GM13977 (cell line): Measurements from ENCODE around the gene COL4A2.

Source experiments
- DNase-seq: peaks from one replicate; pipeline ENCODE4 v3.0.0; 2012; ENCODE audit warnings: low spot score
- in situ Hi-C: fragments of 300-500 bp; cut with MboI; formaldehyde crosslinking; loops from one replicate; pipeline ENCODE4 v1.12.0; 2022; ENCODE audit warnings: low sequenced_read_pairs, low pct_unique_long_range_greater_than_20kb, mixed read lengths, inconsistent platforms; ENCODE audit not compliant: unreplicated experiment
- TF ChIP-seq, protein P1 (sequence below): IDR thresholded peaks from 2 replicates; pipeline ENCODE4 v1.5.1; 2012; ENCODE audit warnings: mild to moderate bottlenecking, control low read depth; ENCODE audit not compliant: insufficient read depth; ENCODE audit errors: extremely low read depth, missing control alignments

The COL4A2 gene

DNA sequence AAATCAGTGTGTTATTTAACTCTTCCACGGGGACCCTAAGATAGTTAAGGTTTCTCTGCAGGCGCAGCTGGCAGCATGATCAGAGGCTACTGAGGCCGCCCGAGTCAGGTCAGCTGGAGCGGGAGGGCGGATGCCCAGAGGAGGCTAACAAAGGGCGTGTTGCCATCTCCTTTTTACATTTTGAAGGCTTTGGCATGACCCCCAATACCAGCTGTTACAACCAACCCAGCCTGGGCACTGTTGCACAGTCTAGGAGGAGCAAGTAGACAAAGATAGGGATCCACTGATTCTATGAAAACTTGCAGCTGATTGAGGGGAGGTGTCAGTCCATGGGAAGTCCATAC is 15.7 kb downstream of the COL4A2 start:
- TF ChIP-seq, protein P1, sequence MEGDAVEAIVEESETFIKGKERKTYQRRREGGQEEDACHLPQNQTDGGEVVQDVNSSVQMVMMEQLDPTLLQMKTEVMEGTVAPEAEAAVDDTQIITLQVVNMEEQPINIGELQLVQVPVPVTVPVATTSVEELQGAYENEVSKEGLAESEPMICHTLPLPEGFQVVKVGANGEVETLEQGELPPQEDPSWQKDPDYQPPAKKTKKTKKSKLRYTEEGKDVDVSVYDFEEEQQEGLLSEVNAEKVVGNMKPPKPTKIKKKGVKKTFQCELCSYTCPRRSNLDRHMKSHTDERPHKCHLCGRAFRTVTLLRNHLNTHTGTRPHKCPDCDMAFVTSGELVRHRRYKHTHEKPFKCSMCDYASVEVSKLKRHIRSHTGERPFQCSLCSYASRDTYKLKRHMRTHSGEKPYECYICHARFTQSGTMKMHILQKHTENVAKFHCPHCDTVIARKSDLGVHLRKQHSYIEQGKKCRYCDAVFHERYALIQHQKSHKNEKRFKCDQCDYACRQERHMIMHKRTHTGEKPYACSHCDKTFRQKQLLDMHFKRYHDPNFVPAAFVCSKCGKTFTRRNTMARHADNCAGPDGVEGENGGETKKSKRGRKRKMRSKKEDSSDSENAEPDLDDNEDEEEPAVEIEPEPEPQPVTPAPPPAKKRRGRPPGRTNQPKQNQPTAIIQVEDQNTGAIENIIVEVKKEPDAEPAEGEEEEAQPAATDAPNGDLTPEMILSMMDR, result no peak
- in situ Hi-C loops, result no loop called here
- no peak for DNase-seq

DNA sequence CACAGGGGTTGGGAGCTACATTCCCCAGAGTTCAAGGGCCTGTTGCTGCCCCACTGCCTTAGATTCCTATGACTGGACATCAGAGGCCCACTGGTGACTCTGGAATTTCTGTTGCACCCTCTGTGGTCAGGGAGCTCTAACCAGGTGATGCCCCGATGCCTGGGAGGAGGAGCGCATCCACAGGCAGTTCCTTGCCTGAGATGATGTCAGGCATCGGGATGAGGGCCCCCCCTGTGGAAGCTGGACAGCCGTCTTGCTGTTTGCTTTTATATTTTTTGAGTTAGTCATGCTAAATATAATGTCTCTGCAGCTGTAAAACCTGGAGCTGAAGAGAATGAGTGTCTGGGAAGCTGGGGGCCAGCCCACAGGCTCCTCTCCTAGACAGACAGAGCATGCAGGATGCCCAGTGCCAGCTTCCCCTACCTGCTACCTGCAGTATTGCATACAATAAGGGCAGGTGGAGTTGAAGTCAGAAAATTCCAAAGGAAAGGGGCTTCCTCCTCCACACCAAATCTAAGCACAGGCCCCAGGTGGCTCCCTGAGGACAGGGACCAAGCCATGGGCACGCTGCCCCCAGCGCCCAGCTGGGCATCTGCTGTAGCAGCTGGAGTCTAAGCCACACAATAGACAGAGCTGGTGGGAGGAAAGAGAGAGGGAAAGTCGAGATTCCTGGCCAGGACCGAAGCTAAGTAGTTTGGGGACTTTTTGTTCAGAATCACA is 16.2 kb downstream of the COL4A2 start:
- in situ Hi-C loops, result no loop called here
- DNase-seq, result no peak
- TF ChIP-seq, protein P1, result no peak

DNA sequence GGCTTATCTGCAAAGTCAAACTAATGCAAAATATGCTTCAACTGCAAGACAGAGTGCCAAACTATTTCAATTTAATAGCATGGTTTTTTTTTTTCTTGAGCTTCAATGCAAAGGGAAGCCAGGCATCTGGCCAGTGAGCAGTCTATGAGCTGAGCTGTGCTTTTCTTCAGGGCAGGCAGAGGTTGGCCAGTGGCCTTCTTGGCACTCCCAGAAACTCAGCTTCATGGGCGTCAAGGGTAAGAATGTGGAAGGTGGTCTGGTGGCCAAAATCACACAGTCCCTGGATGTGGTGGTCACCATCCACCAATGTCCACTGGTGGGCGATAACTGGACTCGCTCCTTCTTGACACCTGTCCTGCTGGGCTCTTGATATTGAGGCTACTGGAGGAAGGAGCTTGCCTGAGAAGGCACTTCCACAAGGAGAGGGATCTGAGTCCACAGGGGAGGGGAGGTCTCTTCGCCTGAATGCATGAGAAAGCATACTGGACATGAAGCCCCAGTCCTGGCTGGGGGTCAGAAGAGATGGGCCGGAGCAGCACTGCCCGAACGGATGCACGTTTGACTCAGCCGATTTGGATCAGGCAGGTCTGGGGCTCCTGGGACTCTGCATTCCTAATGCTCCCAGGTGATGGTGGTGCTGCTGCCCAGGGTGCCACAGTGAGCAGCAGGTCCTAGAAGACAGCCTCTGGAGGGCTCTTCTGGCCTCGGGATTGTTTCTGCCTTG is 17.1 kb downstream of the COL4A2 start:
- DNase-seq, result no peak
- TF ChIP-seq, protein P1, result no peak
- in situ Hi-C loops, result no loop called here

DNA sequence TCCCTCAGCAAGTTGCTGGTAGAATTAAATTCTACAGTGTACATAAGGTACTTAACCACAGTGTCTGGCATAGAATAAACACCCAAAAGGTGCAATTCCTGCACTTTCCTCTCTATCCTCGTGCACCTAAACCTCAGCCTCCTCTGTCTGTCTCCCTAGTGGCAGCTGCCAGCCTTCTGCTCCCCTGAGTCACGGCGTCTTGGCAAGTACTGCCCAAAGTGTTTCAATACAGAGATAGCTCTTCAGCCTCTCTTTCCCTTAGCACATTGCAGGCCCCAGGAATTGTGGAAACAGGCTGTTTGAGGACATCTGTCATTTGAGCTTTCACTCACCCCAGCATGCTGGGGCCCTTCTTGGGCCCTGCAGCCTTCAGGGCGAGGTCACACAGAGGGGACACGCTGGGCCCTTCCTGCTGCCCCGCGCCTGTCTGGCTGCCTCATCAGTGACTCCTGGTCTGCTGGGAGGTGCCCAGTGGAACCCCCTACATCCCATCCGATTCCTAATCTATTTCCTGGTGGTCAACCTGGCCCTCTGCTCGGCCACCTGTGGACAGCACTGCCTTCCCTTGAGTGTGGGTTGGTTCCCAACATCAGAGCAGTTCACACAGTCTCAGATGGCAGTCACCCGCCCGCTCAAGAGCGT is 19.3 kb downstream of the COL4A2 start:
- in situ Hi-C loops, result no loop called here
- DNase-seq, result no peak
- TF ChIP-seq, protein P1, result no peak

DNA sequence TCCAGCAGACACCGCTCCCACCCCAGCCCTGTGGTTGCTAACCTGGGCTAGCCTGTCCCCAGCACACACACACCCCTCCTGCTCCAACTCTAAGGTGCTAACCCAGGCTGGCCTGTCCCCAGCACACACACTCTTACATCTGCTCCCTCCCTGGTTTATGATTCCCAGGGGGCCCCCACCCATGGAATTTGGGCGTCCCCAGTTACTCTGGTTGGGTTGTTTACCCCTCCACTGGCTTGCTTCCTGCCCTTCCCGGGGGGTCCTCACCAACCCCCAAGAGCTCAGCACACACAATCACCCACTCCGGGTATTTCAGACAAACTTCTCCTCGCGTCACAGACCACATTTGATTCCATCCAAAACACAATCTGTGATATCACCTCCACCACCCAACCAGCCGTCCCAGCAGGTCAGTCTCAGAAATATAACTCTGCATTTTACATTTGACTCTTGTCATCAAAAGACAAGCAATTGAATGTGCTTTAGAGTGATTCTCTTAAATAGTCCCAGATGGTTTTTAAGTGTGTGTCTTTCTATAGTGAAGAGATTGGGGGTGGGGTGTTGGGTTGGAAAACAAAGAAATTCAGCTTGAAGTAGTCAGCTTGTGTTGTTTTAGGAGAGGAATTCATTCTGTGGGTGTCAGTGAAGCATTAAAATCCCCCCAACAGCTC is 20.1 kb downstream of the COL4A2 start:
- TF ChIP-seq, protein P1, result no peak
- no peak for DNase-seq
- in situ Hi-C loops, result no loop called here

DNA sequence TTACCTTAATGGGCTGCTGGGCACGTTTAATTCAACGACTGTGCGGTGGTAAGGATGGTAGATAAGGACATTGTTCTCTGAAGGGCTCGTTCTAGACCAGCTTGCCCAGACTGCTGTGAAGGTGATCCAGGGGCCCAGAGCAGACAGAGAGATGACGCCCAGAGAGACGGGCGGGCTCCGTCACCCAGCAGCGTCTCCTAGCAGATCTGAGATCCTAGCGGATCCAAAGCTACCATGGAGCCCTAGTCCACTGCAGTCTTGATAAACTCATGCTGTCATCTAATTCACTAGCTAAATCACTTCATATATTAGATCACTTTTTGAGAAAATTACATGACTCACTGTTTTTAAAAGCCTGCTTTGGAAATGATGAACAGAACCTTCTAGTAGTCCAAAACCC is 21.5 kb downstream of the COL4A2 start:
- TF ChIP-seq, protein P1, result no peak
- in situ Hi-C loops, result no loop called here
- DNase-seq, result no peak
